Tibial artery (tissue), 4 donors: ENCODE results near the gene CFL2.
"Not testable (repeated sequence)": the region's sequence is repeated elsewhere in the genome, so short reads cannot be mapped to it uniquely, and the experiment has no call there.

ENCODE experiments used
- DNase-seq, 2 donors: peaks; one replicate each; pipeline ENCODE4 v3.0.0-alpha.2; 2019
- H3K27ac ChIP-seq, 2 donors: fragments of 200-600 bp; sonication (generic) in 1 of 2; 1 replicate in 1 of 2; 2 replicates in 1 of 2; pipeline ENCODE4 v1.5.1; 2018 to 2019; ENCODE audit warnings: mild to moderate bottlenecking in 1 of 2
- H3K27me3 ChIP-seq, 2 donors: fragments of 200-600 bp; sonication (generic) in 1 of 2; one replicate each; pipeline versions ENCODE4 v1.5.1 to v1.6.0; 2016 to 2019
- H3K36me3 ChIP-seq, 3 donors: fragments of 200-600 bp; sonication (generic) in 2 of 3; one replicate each; pipeline ENCODE4 v1.5.1; 2016 to 2019; ENCODE audit warnings: mild to moderate bottlenecking in 2 of 3
- H3K4me1 ChIP-seq, 4 donors: fragments of 200-600 bp; sonication (generic) in 2 of 4; 1 replicate in 3 of 4; 2 replicates in 1 of 4; pipeline ENCODE4 v1.5.1; 2016 to 2019
- H3K4me3 ChIP-seq, 2 donors: fragments of 200-600 bp; sonication (generic) in 1 of 2; 1 replicate in 1 of 2; 2 replicates in 1 of 2; pipeline ENCODE4 v1.5.1; 2018 to 2019; ENCODE audit warnings: mild to moderate bottlenecking in 2 of 2
- H3K9me3 ChIP-seq, 3 donors: fragments of 200-600 bp; sonication (generic) in 1 of 3; one replicate each; pipeline ENCODE4 v1.5.1; 2016 to 2019
- intact Hi-C: fragments of 100-400 bp; cut with DNase I; formaldehyde crosslinking; loops from one replicate; pipeline ENCODE4 v1.15.0; 2023; ENCODE audit warnings: low total_unique reads
- TF ChIP-seq, protein P1 (sequence below), 2 experiments: fragments of 200-600 bp in 1 of 2; fragments of 450-650 bp in 1 of 2; IDR thresholded peaks; one replicate each; pipeline ENCODE4 v1.5.1; 2017 to 2019; ENCODE audit warnings: antibody characterized with exemption in 2 of 2, mild to moderate bottlenecking in 1 of 2, moderate library complexity in 1 of 2

CFL2 gene

DNA sequence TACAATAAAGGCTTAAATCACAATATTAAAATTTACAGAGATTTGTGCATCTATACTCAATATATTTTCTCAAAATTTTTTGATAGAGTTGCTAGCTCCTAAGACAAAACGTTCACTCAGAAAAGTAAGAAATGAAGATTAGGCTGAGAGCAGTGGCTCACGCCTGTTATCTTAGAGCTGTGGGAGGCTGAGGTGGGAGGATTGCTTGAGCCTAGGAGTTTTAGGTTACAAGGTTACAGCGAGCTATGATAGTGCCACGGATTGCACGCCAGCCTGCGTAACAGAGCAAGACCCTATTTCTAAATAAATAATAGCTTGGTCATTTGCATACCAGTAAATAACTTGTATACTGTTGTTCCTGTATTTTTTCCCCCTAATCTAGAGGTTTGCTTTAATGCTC lies 35.0 kb upstream of the CFL2 start:
- no peak overlapping the region for H3K4me3 ChIP-seq
- H3K27me3 ChIP-seq, result no peaks in the 10 kb centered on the region
- DNase-seq, result no peak
- TF ChIP-seq, protein P1, sequence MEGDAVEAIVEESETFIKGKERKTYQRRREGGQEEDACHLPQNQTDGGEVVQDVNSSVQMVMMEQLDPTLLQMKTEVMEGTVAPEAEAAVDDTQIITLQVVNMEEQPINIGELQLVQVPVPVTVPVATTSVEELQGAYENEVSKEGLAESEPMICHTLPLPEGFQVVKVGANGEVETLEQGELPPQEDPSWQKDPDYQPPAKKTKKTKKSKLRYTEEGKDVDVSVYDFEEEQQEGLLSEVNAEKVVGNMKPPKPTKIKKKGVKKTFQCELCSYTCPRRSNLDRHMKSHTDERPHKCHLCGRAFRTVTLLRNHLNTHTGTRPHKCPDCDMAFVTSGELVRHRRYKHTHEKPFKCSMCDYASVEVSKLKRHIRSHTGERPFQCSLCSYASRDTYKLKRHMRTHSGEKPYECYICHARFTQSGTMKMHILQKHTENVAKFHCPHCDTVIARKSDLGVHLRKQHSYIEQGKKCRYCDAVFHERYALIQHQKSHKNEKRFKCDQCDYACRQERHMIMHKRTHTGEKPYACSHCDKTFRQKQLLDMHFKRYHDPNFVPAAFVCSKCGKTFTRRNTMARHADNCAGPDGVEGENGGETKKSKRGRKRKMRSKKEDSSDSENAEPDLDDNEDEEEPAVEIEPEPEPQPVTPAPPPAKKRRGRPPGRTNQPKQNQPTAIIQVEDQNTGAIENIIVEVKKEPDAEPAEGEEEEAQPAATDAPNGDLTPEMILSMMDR (IDR thresholded peaks at IDR 0.05), result no peak
- H3K4me1 ChIP-seq, result no peaks in the 10 kb centered on the region
- intact Hi-C loops, result no loop called here
- H3K9me3 ChIP-seq, result no peaks in the 10 kb centered on the region
- no peak overlapping the region for H3K27ac ChIP-seq
- H3K36me3 ChIP-seq, result peaks cover 0 to 14% (median 7%) of the 10 kb centered on the region in 3 donors

DNA sequence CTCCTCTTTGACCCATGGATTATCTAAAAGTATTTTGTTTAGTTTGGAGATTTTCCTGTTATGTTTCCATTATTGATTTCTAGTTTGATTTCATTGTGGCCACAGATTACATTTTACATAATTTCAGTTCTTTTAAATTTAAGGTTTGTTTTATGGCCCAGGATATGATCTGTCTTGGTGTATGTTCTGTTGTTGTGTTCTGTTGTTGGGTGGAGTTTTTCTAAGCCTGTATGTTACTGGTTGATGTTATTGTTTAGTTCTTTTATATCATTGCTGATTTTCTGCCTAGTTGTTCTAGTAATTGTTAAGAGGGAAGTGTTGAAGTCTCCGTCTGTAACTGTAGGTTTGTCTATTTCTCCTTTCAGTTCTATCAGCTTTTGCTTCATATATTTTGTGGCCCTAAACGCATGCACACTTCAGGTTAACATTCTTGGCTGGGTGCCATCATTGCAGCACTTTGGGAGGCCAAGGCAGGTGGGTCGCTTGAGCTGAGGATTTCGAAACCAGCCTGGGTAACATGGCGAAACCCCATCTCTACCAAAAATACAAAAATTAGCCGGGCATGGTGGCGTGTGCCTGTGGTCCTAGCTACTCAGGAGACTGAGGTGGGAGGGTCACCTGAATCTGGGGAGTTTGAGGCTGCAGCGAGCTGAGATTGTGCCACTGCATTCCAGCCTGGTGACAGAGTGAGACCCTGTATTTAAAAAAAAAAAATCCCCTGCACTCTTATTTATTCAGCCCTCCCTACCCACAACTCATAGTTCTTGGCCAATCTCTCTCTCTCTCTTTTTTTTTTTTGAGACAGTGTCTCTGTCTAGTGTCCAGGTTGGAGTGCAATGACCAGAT lies 28.1 kb upstream of the CFL2 start:
- TF ChIP-seq, protein P1 (IDR thresholded peaks at IDR 0.05), result no peak
- Histone ChIP-seq H3K27ac (no peak overlapping the region), H3K4me3 (no peak overlapping the region), H3K4me1 (no peaks in the 10 kb centered on the region), H3K9me3 (no peaks in the 10 kb centered on the region), H3K27me3 (no peaks in the 10 kb centered on the region), H3K36me3 (no peaks in the 10 kb centered on the region)
- no peak for DNase-seq
- intact Hi-C loops, result no loop called here

DNA sequence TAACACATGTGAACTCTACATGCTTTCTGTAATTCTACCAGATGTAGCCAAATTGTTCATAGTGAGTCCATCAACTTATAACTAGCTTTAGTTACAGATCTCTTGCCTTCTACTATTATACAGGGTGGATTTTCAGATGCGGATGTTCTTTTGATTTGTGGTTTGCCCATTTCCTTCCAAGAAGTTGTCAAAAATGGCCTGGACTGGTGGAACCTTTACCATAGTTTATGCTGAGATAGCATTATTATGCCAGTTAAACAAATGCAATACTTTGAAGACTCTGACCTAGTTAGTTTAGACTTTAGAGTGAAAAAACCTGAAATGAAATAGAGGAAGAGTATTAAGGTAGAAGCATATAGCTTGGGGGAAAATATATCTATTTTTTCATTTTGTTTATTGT lies 27.4 kb upstream of the CFL2 start:
- H3K36me3 ChIP-seq, result no peaks in the 10 kb centered on the region
- no peak overlapping the region for H3K4me3 ChIP-seq
- intact Hi-C loops, result no loop called here
- H3K4me1 ChIP-seq, result no peaks in the 10 kb centered on the region
- TF ChIP-seq, protein P1 (IDR thresholded peaks at IDR 0.05), result no peak
- no peaks in the 10 kb centered on the region for H3K9me3 ChIP-seq
- H3K27me3 ChIP-seq, result no peaks in the 10 kb centered on the region
- DNase-seq, result no peak
- no peak overlapping the region for H3K27ac ChIP-seq

DNA sequence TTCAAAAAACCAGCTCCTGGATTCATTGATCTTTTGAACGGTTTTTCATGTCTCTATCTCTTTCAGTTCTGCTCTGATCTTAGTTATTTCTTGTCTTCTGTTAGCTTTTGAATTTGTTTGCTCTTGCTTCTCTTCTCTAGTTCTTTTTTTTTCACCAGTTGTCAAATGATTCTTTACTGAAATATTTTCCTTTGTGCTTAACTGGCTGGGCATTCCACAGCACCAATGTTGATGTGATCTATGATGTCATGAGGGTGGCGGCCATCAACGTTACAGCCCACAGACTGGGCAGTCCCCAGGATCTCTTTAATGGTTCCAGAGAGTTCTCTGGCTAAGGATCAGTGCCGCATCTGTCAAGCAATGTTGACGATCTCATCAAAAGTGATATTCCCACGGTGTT lies 25.7 kb upstream of the CFL2 start:
- H3K4me1 ChIP-seq, DNase-seq, H3K9me3 ChIP-seq, H3K27me3 ChIP-seq, H3K4me3 ChIP-seq, H3K36me3 ChIP-seq, intact Hi-C loops, H3K27ac ChIP-seq: not testable (repeated sequence)

DNA sequence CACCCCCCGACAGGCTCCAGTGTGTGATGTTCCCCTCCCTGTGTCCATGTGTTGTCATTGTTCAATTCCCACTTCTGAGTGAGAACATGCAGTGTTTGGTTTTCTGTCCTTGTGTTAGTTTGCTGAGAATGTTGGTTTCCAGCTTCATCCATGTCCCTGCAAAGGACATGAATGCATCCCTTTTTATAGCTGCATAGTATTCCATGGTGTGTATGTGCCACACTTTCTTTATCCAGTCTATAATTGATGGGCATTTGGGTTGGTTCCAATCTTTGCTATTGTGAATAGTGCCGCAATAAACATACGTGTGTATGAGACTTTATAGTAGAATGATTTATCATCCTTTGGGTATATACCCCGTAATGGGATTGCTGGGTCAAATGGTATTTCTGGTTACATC lies 22.7 kb upstream of the CFL2 start:
- H3K9me3 ChIP-seq, intact Hi-C loops, H3K4me3 ChIP-seq, H3K36me3 ChIP-seq, H3K27ac ChIP-seq, DNase-seq, H3K27me3 ChIP-seq, H3K4me1 ChIP-seq: not testable (repeated sequence)

DNA sequence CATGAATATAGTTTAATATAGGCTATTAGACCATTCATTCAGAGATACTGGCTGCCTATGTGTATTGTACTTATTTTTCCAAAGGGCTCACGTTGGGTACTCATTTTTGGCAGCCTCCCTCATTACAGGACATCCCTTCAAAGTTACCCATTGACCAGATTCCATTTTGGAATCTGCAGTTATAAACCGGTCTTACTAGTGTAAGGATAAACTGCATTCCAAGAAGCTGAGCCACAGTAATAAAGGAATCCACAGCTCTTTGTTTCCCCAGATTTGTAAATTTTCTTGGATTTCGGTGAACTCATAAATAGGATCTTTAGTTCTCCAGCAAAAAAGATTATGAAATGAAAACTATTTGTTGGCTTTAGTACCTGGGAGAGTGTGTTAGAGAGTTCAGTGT lies 18.9 kb upstream of the CFL2 start:
- TF ChIP-seq, protein P1 (IDR thresholded peaks at IDR 0.05), result no peak
- Histone ChIP-seq H3K4me1 (no peaks in the 10 kb centered on the region), H3K4me3 (no peak overlapping the region), H3K27ac (no peak overlapping the region), H3K9me3 (no peaks in the 10 kb centered on the region), H3K27me3 (no peaks in the 10 kb centered on the region), H3K36me3 (no peaks in the 10 kb centered on the region)
- intact Hi-C loops, result no loop called here
- DNase-seq, result no peak

DNA sequence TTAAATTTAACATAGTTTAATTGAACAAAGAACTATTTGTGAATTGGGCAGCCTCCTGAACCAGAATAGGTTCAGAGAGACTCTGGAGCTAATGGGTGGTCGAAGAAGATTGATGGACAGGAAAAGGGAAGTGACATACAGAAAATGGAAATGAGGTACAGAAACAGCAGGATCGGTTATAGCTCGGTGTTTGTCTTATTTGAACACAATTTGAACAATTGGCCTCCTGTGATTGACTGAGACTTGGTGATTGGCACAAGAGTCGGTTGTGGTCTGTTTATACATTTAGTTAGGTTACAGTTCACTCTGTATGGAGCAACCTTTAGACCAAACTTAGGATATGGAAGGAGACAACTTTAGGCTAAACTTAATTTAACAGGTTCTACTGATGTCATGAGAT lies 18.4 kb upstream of the CFL2 start:
- DNase-seq, result no peak
- TF ChIP-seq, protein P1 (IDR thresholded peaks at IDR 0.05), result no peak
- Histone ChIP-seq H3K27ac (no peak overlapping the region), H3K27me3 (no peaks in the 10 kb centered on the region), H3K4me1 (no peaks in the 10 kb centered on the region), H3K36me3 (no peaks in the 10 kb centered on the region), H3K4me3 (no peak overlapping the region), H3K9me3 (no peaks in the 10 kb centered on the region)
- intact Hi-C loops, result no loop called here
